MM.1S (cell line): ENCODE data around the gene E4F1.

Experiments used
- CTCF ChIP-seq: fragments of 300-600 bp; sonication (generic); IDR thresholded peaks from 2 replicates; pipeline ENCODE4 v1.5.1; 2016; ENCODE audit warnings: antibody characterized with exemption, low read length, mixed read lengths
- EZH2 ChIP-seq: fragments of 300-600 bp; sonication (generic); optimal IDR thresholded peaks from 2 replicates; pipeline ENCODE3; 2017; ENCODE audit warnings: low read depth, mild to moderate bottlenecking, antibody characterized with exemption, low read length, mixed read lengths

DNA sequence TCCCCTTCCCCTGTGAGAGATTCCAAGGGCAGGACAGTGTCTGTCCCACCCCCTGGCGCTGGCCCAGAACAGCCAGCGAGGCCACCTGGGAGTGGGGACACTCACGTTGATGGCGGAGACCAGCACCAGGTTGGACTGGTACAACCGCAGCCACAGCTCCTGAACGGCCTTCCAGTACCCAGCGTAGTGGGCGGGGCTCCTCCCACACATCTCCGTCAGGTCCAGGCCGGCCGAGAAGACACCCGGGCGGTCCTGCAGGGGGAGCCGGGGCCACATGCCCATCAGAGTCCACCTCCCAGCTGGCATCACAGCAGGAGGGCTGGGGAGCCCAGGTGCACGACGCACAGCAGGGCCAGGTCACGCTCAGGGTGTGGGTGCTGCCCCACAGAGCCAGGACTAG, 20.9 kb downstream of the E4F1 start:
- no peak for TF ChIP-seq CTCF
- TF ChIP-seq EZH2: no peak
